IPS-18a (cell line): Measurements from ENCODE around the gene GATAD2B.
"Not testable (repeated sequence)": the region's sequence is repeated elsewhere in the genome, so short reads cannot be mapped to it uniquely, and the experiment has no call there.

ENCODE experiments used
- H3K27ac ChIP-seq: one replicate; pipeline ENCODE4 v1.5.1; 2013; ENCODE audit warnings: low read length
- H3K27me3 ChIP-seq: one replicate; pipeline ENCODE4 v1.6.1; 2013; ENCODE audit warnings: mild to moderate bottlenecking, low read length; ENCODE audit not compliant: control insufficient read depth, insufficient read depth
- H3K36me3 ChIP-seq: one replicate; pipeline ENCODE4 v1.6.1; 2013; ENCODE audit warnings: low read depth, low read length; ENCODE audit not compliant: control insufficient read depth
- H3K4me1 ChIP-seq: one replicate; pipeline ENCODE4 v1.6.1; 2013; ENCODE audit warnings: low read depth, low read length; ENCODE audit not compliant: control insufficient read depth
- H3K4me3 ChIP-seq: one replicate; pipeline ENCODE4 v1.5.1; 2013; ENCODE audit warnings: low read length
- H3K9ac ChIP-seq: one replicate; pipeline ENCODE4 v1.6.1; 2013; ENCODE audit warnings: mild to moderate bottlenecking, low read length, moderate library complexity
- H3K9me3 ChIP-seq: one replicate; pipeline ENCODE4 v1.6.1; 2013; ENCODE audit warnings: low read depth, low read length; ENCODE audit not compliant: control insufficient read depth

Gene GATAD2B

DNA sequence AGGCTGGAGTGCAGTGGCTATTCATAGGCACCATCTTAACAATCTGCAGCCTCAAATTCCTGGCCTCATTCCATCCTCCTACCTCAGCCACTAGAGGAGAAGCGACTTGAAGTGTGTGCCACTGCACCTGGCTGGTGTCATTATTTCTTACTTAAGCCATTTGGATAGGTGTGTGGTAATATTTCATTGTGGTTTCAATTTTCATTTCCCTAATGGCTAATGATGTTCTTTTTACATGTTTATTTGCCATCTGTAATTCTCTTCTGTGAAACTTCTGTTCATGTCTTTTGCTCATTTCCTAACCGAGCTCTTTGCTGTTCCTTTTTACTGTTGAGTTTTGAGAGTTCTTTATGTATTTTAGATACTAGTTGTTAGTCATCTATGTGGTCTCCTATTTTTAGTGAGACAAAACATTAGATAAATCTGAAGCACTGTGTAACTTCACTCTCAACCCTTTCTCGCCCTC lies 80.7 kb downstream of the GATAD2B start:
- Histone ChIP-seq H3K36me3 (no peaks in the 10 kb centered on the region), H3K4me1 (no peaks in the 10 kb centered on the region), H3K27ac (no peak overlapping the region), H3K9ac (no peak overlapping the region), H3K27me3 (no peaks in the 10 kb centered on the region), H3K4me3 (no peak overlapping the region), H3K9me3 (no peaks in the 10 kb centered on the region)

DNA sequence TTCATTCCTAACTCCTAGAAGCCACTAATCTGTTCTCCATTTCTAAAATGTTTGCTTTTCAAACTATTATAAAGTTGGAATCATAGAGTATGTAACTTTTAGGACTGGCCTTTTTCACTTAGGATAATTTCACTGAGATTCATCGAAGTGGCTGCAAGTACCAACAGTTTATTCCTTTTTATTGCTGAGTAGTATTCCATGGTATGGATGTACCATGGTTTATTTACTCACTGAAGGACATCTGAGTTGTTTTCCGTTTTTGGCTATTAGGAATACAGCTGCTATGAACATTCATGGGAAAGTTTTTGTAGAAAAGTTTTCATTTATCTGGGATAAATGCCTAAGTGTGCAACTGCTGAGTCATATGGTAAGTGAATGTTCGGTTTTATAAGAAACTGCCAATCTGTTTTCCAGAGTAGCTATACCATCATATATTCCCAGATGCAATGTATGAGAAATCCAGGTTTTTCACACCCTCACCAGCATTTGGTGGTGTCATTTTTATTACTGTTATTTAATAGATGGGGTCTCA lies 81.2 kb downstream of the GATAD2B start:
- Histone ChIP-seq H3K9me3 (no peaks in the 10 kb centered on the region), H3K4me1 (no peaks in the 10 kb centered on the region), H3K4me3 (no peak overlapping the region), H3K27me3 (no peaks in the 10 kb centered on the region), H3K36me3 (no peaks in the 10 kb centered on the region), H3K9ac (no peak overlapping the region), H3K27ac (no peak overlapping the region)

DNA sequence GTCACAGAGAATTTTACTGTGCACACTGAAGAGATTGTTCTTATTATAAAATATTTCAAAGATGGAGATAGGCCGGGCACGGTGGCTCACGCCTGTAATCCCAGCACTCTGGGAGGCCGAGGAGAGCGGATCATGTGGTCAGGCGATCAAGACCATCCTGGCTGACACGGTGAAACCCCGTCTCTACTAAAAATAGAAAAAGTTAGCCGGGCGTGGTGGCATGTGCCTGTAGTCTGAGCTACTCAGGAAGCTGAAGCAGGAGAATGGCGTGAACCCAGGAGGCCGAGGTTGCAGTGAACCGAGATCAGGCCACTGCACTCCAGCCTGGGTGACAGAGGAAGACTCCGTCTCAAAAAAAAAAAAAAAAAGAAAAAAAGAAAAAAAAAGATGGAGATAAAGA lies 82.0 kb downstream of the GATAD2B start:
- H3K4me3 ChIP-seq, H3K9ac ChIP-seq, H3K4me1 ChIP-seq, H3K36me3 ChIP-seq, H3K27me3 ChIP-seq, H3K9me3 ChIP-seq, H3K27ac ChIP-seq: not testable (repeated sequence)

- H3K9me3 ChIP-seq, H3K27me3 ChIP-seq, H3K36me3 ChIP-seq, H3K4me1 ChIP-seq, H3K9ac ChIP-seq, H3K27ac ChIP-seq, H3K4me3 ChIP-seq: not testable (repeated sequence)
Measured at GRCh38 chr1:153833968-153834367, 88.8 kb downstream of the GATAD2B start.

DNA sequence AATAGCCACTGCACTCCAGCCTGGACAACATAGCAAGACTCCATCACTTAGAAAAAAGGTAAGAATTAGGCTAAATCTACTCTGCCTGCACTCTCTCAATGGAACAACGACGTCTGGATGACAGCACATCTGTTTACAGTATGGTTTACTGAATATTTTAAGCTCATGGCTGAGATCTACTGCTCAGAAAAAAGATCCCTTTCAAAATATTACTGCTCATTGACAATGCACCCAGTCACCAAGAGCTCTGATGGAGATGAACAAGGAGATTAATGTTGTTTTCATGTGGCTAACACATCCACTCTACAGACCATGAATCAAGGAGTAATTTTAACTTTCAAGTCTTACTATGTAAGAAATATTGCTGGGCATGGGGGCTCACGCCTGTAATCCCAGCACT lies 89.6 kb downstream of the GATAD2B start:
- no peaks in the 10 kb centered on the region for H3K4me1 ChIP-seq
- no peaks in the 10 kb centered on the region for H3K27me3 ChIP-seq
- H3K9ac ChIP-seq: no peak overlapping the region
- no peaks in the 10 kb centered on the region for H3K36me3 ChIP-seq
- no peaks in the 10 kb centered on the region for H3K9me3 ChIP-seq
- H3K27ac ChIP-seq: no peak overlapping the region
- no peak overlapping the region for H3K4me3 ChIP-seq

DNA sequence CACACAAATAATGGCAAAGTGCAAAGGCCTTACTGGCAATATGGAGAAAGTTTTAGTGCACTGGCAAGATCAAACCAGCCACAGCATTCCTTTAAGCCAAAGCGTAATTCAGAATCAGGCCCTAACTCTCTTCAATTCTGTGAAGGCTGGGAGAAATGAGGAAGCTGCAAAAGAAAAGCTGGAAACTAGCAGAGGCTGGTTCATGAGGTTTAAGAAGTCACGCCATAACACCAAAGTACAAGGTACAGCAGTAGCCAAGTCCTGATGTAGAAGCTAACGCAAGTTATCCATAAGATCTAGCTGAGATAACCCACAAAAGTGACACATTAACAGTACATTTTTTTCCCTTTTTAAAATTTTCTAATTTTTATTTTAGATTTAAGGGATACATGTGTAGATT lies 90.5 kb downstream of the GATAD2B start:
- Histone ChIP-seq H3K4me3 (no peak overlapping the region), H3K9me3 (no peaks in the 10 kb centered on the region), H3K4me1 (no peaks in the 10 kb centered on the region), H3K36me3 (peaks cover 7% of the 10 kb centered on the region), H3K27me3 (no peaks in the 10 kb centered on the region), H3K27ac (no peak overlapping the region), H3K9ac (no peak overlapping the region)

- Histone ChIP-seq H3K9me3 (no peaks in the 10 kb centered on the region), H3K36me3 (peaks cover 18% of the 10 kb centered on the region), H3K27ac (no peak overlapping the region), H3K4me1 (no peaks in the 10 kb centered on the region), H3K27me3 (no peaks in the 10 kb centered on the region), H3K9ac (no peak overlapping the region), H3K4me3 (no peak overlapping the region)
Measured at GRCh38 chr1:153831026-153831425, 91.7 kb downstream of the GATAD2B start.

- H3K4me3 ChIP-seq: no peak overlapping the region
- no peaks in the 10 kb centered on the region for H3K9me3 ChIP-seq
- no peak overlapping the region for H3K9ac ChIP-seq
- H3K27me3 ChIP-seq: no peaks in the 10 kb centered on the region
- H3K4me1 ChIP-seq: no peaks in the 10 kb centered on the region
- no peak overlapping the region for H3K27ac ChIP-seq
- H3K36me3 ChIP-seq: peaks cover 21% of the 10 kb centered on the region
Measured at GRCh38 chr1:153827168-153827964, 95.4 kb downstream of the GATAD2B start.

GRCh38 chr1:153818876-153819275 lies 103.9 kb downstream of the GATAD2B start:
- no peaks in the 10 kb centered on the region for H3K27me3 ChIP-seq
- no peaks in the 10 kb centered on the region for H3K4me1 ChIP-seq
- H3K36me3 ChIP-seq: peaks cover 45% of the 10 kb centered on the region
- no peak overlapping the region for H3K9ac ChIP-seq
- H3K4me3 ChIP-seq: no peak overlapping the region
- no peaks in the 10 kb centered on the region for H3K9me3 ChIP-seq
- H3K27ac ChIP-seq: no peak overlapping the region

DNA sequence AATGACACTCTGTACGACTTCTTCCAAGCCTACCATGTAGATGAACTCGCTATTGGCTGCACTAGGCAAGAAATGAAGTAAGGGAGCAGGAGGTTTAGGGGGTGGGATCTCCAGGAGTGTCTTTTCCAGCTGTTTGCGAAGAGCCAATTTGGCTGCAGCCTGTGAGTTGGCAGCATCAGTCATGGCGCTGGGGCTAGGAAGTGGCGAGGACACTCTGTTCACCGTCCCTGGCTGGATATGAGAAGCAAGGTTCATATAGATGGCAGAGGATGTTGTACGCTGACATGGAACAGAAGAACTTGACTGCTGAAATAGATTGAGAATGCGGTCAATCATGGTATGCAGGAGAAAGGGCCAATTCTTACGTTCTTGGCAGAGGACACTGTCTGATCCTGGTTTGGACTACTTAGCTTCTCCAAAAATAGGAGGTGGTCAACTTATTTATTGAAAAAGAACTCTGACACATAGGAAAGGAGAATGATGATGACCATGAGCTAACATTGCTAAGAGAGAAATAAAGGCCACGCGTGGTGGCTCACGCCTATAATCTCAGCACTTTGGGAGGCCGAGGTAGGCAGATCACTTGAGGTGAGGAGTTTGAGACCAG lies 106.4 kb downstream of the GATAD2B start:
- H3K27me3 ChIP-seq: no peaks in the 10 kb centered on the region
- no peak overlapping the region for H3K9ac ChIP-seq
- H3K9me3 ChIP-seq: no peaks in the 10 kb centered on the region
- no peak overlapping the region for H3K4me3 ChIP-seq
- no peaks in the 10 kb centered on the region for H3K4me1 ChIP-seq
- H3K27ac ChIP-seq: no peak overlapping the region
- peaks cover 70% of the 10 kb centered on the region for H3K36me3 ChIP-seq

DNA sequence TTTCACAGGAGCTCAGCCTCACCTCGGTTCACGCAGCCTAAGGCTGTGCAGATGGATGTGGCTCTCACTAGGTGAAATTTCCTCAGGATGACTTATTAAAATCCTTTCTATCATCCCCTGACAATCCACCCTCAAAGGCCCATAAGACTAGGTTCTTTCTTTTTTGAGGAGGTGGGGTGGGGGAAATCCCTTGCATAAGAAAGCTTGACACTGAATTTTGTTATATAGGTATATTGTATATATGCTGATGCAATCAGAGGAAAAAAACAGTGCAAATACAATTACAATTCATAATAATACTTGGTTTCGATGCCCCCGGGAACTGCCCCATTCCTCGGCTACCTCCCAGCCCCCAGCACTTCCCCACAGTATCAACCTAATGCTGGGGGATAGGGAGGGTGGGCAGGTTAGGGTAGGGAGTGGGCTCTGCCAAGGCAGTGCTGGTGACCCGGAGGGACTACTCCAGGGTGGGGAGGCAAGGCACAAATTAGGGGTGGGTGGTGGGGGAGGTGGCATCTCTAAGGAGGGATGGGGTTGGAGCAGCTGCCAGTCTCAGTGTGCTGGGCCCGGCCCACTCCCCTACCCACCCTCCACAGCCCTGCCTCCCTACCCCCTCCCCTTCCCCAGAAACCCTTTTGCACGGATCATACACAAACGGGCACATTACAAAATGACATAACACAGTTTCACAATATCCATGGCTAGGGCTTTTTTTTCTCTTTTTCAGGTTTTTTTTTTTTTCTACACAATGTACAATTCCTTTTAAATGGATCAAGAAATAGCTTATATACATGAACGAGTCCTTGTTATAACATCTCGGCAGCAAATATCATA lies 116.7 kb downstream of the GATAD2B start:
- Histone ChIP-seq H3K9ac (no peak overlapping the region), H3K27me3 (no peaks in the 10 kb centered on the region), H3K9me3 (no peaks in the 10 kb centered on the region), H3K36me3 (peaks cover 30% of the 10 kb centered on the region), H3K4me1 (peaks cover 3% of the 10 kb centered on the region), H3K27ac (no peak overlapping the region), H3K4me3 (no peak overlapping the region)
